Loucy (cell line): ENCODE results near the gene UNC13D.

Source experiments
- EZH2phosphoT487 ChIP-seq: fragments of 200-600 bp; IDR thresholded peaks from 2 replicates; pipeline ENCODE4 v1.6.1; 2018; ENCODE audit warnings: antibody characterized with exemption, mild to moderate bottlenecking, moderate library complexity, borderline replicate concordance
- TF ChIP-seq, protein P1 (sequence below): fragments of 200-600 bp; sonication (generic); conservative IDR thresholded peaks from 2 replicates; pipeline ENCODE4 v1.5.1; 2014; ENCODE audit warnings: mild to moderate bottlenecking, antibody characterized with exemption, low read length

DNA sequence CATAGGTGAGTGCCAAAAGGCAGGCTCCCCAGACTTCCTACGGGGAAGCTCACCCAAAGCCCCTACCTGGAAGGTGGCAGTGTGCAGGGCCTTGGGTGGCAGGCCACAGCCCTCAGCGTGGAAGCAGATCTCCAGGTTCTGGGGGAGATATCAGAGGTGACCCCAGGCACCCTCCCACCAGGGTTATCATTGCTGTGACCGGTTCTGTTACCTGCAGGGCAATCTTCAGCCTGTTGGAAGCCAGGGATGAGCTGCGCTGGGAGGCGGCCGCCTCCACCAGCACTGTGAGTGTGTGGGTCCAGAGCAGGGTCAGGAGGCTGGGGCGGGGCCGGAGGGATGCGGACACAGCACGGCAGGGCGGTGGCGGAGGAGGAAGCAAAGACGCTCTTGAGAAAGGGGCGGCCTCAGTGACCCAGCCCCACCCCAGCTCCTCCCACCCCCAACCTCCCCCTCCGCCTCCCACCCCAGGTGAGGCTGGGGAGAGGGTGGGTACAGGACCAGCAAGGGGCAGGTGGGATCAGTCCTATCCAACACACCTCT is 13.1 kb downstream of the UNC13D start:
- TF ChIP-seq, protein P1, sequence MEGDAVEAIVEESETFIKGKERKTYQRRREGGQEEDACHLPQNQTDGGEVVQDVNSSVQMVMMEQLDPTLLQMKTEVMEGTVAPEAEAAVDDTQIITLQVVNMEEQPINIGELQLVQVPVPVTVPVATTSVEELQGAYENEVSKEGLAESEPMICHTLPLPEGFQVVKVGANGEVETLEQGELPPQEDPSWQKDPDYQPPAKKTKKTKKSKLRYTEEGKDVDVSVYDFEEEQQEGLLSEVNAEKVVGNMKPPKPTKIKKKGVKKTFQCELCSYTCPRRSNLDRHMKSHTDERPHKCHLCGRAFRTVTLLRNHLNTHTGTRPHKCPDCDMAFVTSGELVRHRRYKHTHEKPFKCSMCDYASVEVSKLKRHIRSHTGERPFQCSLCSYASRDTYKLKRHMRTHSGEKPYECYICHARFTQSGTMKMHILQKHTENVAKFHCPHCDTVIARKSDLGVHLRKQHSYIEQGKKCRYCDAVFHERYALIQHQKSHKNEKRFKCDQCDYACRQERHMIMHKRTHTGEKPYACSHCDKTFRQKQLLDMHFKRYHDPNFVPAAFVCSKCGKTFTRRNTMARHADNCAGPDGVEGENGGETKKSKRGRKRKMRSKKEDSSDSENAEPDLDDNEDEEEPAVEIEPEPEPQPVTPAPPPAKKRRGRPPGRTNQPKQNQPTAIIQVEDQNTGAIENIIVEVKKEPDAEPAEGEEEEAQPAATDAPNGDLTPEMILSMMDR = no peak
- no peak for TF ChIP-seq EZH2phosphoT487
